Measurements from ENCODE around the gene HAGH.

The HAGH gene

DNA sequence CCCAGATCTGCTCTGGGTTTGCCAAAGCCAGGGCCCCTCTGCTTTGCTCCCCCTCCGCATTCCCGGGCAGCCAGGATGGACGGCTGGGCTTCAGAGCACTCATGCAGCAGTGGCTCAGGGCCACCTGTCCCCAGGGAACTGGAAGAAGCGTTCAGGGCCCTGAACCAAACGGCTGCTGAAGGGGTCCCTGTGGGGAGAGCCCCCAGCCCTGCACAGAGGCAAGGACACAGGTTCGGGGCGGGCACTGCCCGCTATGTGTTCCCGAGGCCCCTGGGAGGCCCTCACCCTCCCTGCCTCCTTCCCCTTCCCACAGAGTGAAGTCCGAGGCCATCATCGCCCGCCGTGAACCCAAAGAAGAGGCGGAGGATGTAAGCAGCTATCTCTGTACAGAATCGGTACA is 65.7 kb downstream of the HAGH start:
- DNase-seq, result no peak

DNA sequence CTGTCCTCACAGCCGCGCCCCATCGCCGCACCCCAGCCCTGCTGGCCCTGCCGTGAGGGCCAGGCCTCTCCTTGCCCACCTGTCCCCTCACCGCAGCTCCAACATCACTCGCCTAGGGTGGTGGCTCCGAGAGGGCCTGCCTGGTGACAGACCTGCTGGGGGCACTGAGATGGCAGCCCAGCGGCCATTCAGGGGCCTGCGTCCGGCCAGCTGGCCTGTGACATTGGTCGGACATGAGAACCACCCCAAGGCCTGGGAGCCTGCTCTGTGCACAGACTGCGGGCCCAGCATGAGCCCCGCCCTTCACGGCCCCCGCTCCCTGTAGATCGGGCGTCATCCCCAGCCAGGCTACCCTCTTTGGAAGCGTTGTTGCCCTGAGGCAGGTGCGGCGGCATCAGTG is 67.1 kb downstream of the HAGH start:
- no peak for DNase-seq

DNA sequence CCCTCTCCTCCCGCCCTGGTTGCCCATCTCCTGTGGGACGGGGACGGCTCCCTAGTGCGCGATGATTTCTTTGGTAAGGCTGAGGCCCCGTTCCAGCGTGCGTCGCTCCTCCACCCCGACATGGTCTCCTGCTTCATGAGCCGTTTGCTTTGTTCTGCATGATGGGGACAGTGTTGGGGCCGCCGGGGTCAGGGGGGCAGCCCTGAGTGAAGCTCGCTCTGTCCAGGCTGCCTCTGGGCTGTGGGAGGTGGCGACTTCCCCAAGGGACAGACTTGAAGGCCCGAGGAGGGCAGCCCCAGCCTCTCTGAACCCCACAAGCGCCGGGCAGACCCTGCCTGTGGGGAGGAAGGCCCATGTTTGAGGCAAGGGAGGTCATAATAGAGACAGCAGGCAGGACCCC is 67.7 kb downstream of the HAGH start:
- no peak for DNase-seq

DNA sequence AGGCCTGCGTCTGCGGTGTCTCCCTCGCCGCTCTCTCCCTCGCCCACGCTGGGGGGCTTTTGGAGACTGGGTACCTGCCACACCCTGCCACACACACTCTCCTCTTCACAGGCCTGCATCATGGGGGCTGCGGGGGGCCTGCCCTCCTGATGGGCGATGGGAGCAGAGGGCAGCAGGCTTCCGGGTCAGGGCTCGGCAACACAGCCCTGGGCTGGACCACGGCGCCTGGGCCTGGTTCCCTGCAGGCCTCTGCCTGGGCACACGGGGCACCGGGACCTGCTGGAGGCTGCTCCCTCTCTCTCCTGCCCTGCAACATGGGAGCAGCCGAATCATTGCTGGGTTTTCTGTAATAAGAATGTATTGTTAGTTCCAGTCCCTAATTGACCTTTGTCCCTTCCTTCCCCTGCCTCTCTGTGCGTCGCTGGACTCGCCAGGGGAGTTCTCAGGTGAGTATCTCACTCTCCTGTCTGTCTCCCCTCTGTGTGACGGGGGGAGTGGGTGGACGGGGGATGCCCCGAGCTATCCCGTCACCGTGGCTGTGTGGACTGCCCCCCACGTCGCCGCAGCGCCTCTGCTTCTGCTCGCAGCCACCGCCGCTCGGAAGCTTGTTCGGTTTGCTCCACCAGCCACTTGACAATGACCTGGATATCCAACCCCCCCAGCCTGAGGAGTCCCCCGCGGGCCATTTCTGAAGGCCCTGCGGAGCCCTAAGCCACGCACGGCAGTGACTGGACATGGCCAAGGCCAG is 68.7 kb downstream of the HAGH start:
- DNase-seq, result no peak
